ENCODE data around the gene PRR35. TPM values are rescaled to one million over a fixed set of nuclear protein-coding genes. Genes with fewer than 3 reads are reported as not detected.

PRR35 gene
- polyA plus RNA-seq, 1 donor from 2014 or later = not detected

- Mint-ChIP-seq H3K36me3 (peaks cover 2% of the 10 kb centered on the region), H3K9me3 (no peaks in the 10 kb centered on the region), H3K27ac (no peak overlapping the region), H3K27me3 (no peaks in the 10 kb centered on the region), H3K4me1 (no peaks in the 10 kb centered on the region), H3K4me3 (no peak overlapping the region)
Observed at GRCh38 chr16:552171-552570, 8.0 kb upstream of the PRR35 start.

GRCh38 chr16:553601-554296, 6.4 kb upstream of the PRR35 start:
- no peak overlapping the region for H3K27ac Mint-ChIP-seq
- H3K9me3 Mint-ChIP-seq = no peaks in the 10 kb centered on the region
- peaks cover 0 to 3% (median 0%) of the 10 kb centered on the region in 3 donors for H3K4me1 Mint-ChIP-seq
- H3K27me3 Mint-ChIP-seq = peaks cover 7% of the 10 kb centered on the region
- H3K4me3 Mint-ChIP-seq = no peak overlapping the region
- H3K36me3 Mint-ChIP-seq = peaks cover 2% of the 10 kb centered on the region

- Mint-ChIP-seq H3K36me3 (peaks cover 2% of the 10 kb centered on the region), H3K4me3 (no peak overlapping the region), H3K27ac (no peak overlapping the region), H3K27me3 (peaks cover 8% of the 10 kb centered on the region), H3K4me1 (peaks cover 0 to 3% (median 0%) of the 10 kb centered on the region in 3 donors), H3K9me3 (no peaks in the 10 kb centered on the region)
Observed at GRCh38 chr16:554297-554621, 5.9 kb upstream of the PRR35 start.

GRCh38 chr16:554640-555365, 5.4 kb upstream of the PRR35 start:
- peaks cover 0 to 3% (median 0%) of the 10 kb centered on the region in 3 donors for H3K4me1 Mint-ChIP-seq
- H3K4me3 Mint-ChIP-seq = no peak overlapping the region
- H3K36me3 Mint-ChIP-seq = peaks cover 2% of the 10 kb centered on the region
- H3K27ac Mint-ChIP-seq = no peak overlapping the region
- H3K27me3 Mint-ChIP-seq = peaks cover 12% of the 10 kb centered on the region
- H3K9me3 Mint-ChIP-seq = no peaks in the 10 kb centered on the region

GRCh38 chr16:555528-556473, 4.4 kb upstream of the PRR35 start:
- Mint-ChIP-seq H3K4me1 (peaks cover 0 to 3% (median 0%) of the 10 kb centered on the region in 3 donors), H3K27ac (no peak overlapping the region), H3K9me3 (no peaks in the 10 kb centered on the region), H3K4me3 (no peak overlapping the region), H3K27me3 (peaks cover 12% of the 10 kb centered on the region), H3K36me3 (peaks cover 2% of the 10 kb centered on the region)

GRCh38 chr16:556474-557173, 3.6 kb upstream of the PRR35 start:
- no peak overlapping the region for H3K4me3 Mint-ChIP-seq
- peaks cover 12% of the 10 kb centered on the region for H3K27me3 Mint-ChIP-seq
- no peaks in the 10 kb centered on the region for H3K9me3 Mint-ChIP-seq
- peaks cover 2% of the 10 kb centered on the region for H3K36me3 Mint-ChIP-seq
- H3K4me1 Mint-ChIP-seq = peaks cover 0 to 3% (median 0%) of the 10 kb centered on the region in 3 donors
- H3K27ac Mint-ChIP-seq = no peak overlapping the region

- H3K4me3 Mint-ChIP-seq = peak overlapping the region in 1 of 4 donors; percentile 17
- H3K9me3 Mint-ChIP-seq = no peaks in the 10 kb centered on the region
- peaks cover 0 to 5% (median 0%) of the 10 kb centered on the region in 3 donors for H3K4me1 Mint-ChIP-seq
- peaks cover 16% of the 10 kb centered on the region for H3K27me3 Mint-ChIP-seq
- no peak overlapping the region for H3K27ac Mint-ChIP-seq
- H3K36me3 Mint-ChIP-seq = peaks cover 2% of the 10 kb centered on the region
Observed at GRCh38 chr16:557463-558297, 2.5 kb upstream of the PRR35 start.

- Mint-ChIP-seq H3K9me3 (no peaks in the 10 kb centered on the region), H3K27ac (no peak overlapping the region), H3K36me3 (peaks cover 2% of the 10 kb centered on the region), H3K27me3 (peaks cover 18% of the 10 kb centered on the region), H3K4me1 (peaks cover 0 to 5% (median 0%) of the 10 kb centered on the region in 3 donors), H3K4me3 (peak overlapping the region in 1 of 4 donors; percentile 41)
Observed at GRCh38 chr16:558298-559020, 1.7 kb upstream of the PRR35 start.

GRCh38 chr16:559021-559380, 1.2 kb upstream of the PRR35 start:
- Mint-ChIP-seq H3K36me3 (peaks cover 2% of the 10 kb centered on the region), H3K4me1 (peaks cover 0 to 5% (median 0%) of the 10 kb centered on the region in 3 donors), H3K27me3 (peaks cover 18% of the 10 kb centered on the region), H3K9me3 (no peaks in the 10 kb centered on the region), H3K27ac (no peak overlapping the region), H3K4me3 (no peak overlapping the region)

- H3K27ac Mint-ChIP-seq = no peak overlapping the region
- H3K4me3 Mint-ChIP-seq = no peak overlapping the region
- peaks cover 18% of the 10 kb centered on the region for H3K27me3 Mint-ChIP-seq
- H3K9me3 Mint-ChIP-seq = no peaks in the 10 kb centered on the region
- no peaks in the 10 kb centered on the region for H3K36me3 Mint-ChIP-seq
- H3K4me1 Mint-ChIP-seq = peaks cover 0 to 5% (median 0%) of the 10 kb centered on the region in 3 donors
Observed at GRCh38 chr16:559411-560203, 587 bp upstream of the PRR35 start.

- Mint-ChIP-seq H3K27me3 (peaks cover 18% of the 10 kb centered on the region), H3K4me3 (no peak overlapping the region), H3K36me3 (no peaks in the 10 kb centered on the region), H3K4me1 (peaks cover 0 to 5% (median 0%) of the 10 kb centered on the region in 3 donors), H3K9me3 (no peaks in the 10 kb centered on the region), H3K27ac (no peak overlapping the region)
Observed at GRCh38 chr16:560701-561412, 663 bp downstream of the PRR35 start.

GRCh38 chr16:561413-561794, 1.2 kb downstream of the PRR35 start:
- Mint-ChIP-seq H3K27ac (no peak overlapping the region), H3K27me3 (peaks cover 18% of the 10 kb centered on the region), H3K4me1 (peaks cover under 1 to 5% (median under 1%) of the 10 kb centered on the region in 3 donors), H3K4me3 (no peak overlapping the region), H3K36me3 (no peaks in the 10 kb centered on the region), H3K9me3 (no peaks in the 10 kb centered on the region)

Measured in IgD-negative memory B cell (primary cell).